NT2/D1 (cell line): Measurements from ENCODE around the gene SH3BP2.

Experiments used
- SUZ12 ChIP-seq: IDR thresholded peaks from 2 replicates; pipeline ENCODE4 v1.6.1; 2011; ENCODE audit not compliant: insufficient read length, insufficient read depth; ENCODE audit errors: extremely low read depth
- YY1 ChIP-seq: IDR thresholded peaks from 2 replicates; pipeline ENCODE4 v1.6.1; 2011; ENCODE audit not compliant: insufficient read length, insufficient read depth
- ZNF274 ChIP-seq: IDR thresholded peaks from 2 replicates; pipeline ENCODE4 v1.6.1; 2011; ENCODE audit warnings: mild to moderate bottlenecking, low read depth, low read length

GRCh38 chr4:2799224-2799911, 6.5 kb downstream of the SH3BP2 start:
- TF ChIP-seq YY1, result no peak
- TF ChIP-seq SUZ12, result no peak
- no peak for TF ChIP-seq ZNF274
